ENCODE data around the gene CLEC2L. TPM values are rescaled to one million over a fixed set of nuclear protein-coding genes. Genes with fewer than 3 reads are reported as not detected.

The CLEC2L gene
- total RNA-seq, 1 donor from 2014 or later = 0.15 TPM

DNA sequence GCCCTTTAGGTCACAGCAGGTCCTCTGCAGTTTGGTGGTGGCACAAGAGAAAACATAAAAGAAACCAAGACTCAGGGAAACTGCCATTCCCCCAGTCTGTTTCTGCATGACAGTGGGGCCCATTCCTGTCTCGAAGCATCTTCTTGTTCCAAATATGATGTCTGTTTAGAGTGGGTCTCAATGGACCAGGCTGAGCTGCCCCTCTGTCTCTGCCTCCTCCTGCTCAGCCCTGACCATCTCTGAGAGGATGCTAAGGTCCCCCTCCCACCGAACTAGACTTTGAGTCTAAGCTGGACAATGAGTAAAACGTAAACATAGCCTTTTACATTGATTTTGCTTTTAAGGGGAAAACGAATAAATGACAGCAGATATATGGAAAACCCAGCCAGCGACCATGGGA, 40.4 kb downstream of the CLEC2L start:
- Histone ChIP-seq H3F3A (ENCODE audit: low read depth) (no peaks in the 10 kb centered on the region), H3K36me3 (no peaks in the 10 kb centered on the region), H2AFZ (replicated peaks) (no peak overlapping the region), H4K20me1 (ENCODE audit: low read depth) (no peaks in the 10 kb centered on the region), H3K4me2 (no peak overlapping the region), H3K27ac (no peak overlapping the region), H3K9ac (no peak overlapping the region), H3K9me3 (ENCODE audit: low read depth) (no peaks in the 10 kb centered on the region), H3K27me3 (no peaks in the 10 kb centered on the region), H3K79me2 (ENCODE audit: low read depth) (no peaks in the 10 kb centered on the region), H3K4me3 (no peak overlapping the region), H3K4me1 (peaks cover 5% of the 10 kb centered on the region)
- H3K4me1 Mint-ChIP-seq = peaks cover 5% of the 10 kb centered on the region
- H3K27me3 Mint-ChIP-seq (ENCODE audit: insufficient read depth, low read depth) = peaks cover 2% of the 10 kb centered on the region
- no peak overlapping the region for H3K27ac Mint-ChIP-seq
- peaks cover 31% of the 10 kb centered on the region for H3K36me3 Mint-ChIP-seq
- TF ChIP-seq EZH2 (IDR thresholded peaks at IDR 0.05) (no peak), EZH2phosphoT487 (IDR thresholded peaks at IDR 0.05) (no peak)
- TF ChIP-seq, protein P1, sequence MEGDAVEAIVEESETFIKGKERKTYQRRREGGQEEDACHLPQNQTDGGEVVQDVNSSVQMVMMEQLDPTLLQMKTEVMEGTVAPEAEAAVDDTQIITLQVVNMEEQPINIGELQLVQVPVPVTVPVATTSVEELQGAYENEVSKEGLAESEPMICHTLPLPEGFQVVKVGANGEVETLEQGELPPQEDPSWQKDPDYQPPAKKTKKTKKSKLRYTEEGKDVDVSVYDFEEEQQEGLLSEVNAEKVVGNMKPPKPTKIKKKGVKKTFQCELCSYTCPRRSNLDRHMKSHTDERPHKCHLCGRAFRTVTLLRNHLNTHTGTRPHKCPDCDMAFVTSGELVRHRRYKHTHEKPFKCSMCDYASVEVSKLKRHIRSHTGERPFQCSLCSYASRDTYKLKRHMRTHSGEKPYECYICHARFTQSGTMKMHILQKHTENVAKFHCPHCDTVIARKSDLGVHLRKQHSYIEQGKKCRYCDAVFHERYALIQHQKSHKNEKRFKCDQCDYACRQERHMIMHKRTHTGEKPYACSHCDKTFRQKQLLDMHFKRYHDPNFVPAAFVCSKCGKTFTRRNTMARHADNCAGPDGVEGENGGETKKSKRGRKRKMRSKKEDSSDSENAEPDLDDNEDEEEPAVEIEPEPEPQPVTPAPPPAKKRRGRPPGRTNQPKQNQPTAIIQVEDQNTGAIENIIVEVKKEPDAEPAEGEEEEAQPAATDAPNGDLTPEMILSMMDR (IDR thresholded peaks at IDR 0.05) = no peak
- DNase-seq (ENCODE audit: low spot score) = no peak
- no peak overlapping the region for H3K4me3 Mint-ChIP-seq
- H3K9me3 Mint-ChIP-seq = peaks cover 3% of the 10 kb centered on the region

DNA sequence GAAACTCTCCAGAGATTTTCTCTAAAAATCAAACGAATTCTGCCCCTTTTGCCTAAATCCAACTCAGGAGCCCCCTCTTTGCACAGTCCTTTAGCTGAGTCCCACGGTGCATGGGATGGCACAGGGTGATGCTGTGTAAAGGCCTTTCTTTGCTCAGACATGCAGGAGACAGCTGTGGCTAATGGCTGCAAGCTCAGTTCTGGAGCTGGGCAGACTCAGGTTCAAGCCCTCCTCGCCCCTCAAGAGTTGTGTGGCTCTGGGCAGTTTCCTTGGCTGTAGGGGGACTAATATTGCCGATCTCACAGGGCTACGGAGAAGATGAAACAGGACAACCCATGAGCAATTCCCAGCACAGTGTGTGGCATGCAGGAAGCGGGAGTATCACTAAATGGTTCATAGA, 42.6 kb downstream of the CLEC2L start:
- Histone ChIP-seq H2AFZ (replicated peaks) (no peak overlapping the region), H3K4me2 (no peak overlapping the region), H3K4me1 (peaks cover 9% of the 10 kb centered on the region), H3K9me3 (ENCODE audit: low read depth) (no peaks in the 10 kb centered on the region), H3K27ac (no peak overlapping the region), H3K79me2 (ENCODE audit: low read depth) (no peaks in the 10 kb centered on the region), H3K4me3 (no peak overlapping the region), H3K9ac (no peak overlapping the region), H3K27me3 (no peaks in the 10 kb centered on the region), H3K36me3 (no peaks in the 10 kb centered on the region), H3F3A (ENCODE audit: low read depth) (no peaks in the 10 kb centered on the region), H4K20me1 (ENCODE audit: low read depth) (no peaks in the 10 kb centered on the region)
- no peak overlapping the region for H3K4me3 Mint-ChIP-seq
- H3K27ac Mint-ChIP-seq = no peak overlapping the region
- no peak for DNase-seq (ENCODE audit: low spot score)
- peaks cover 9% of the 10 kb centered on the region for H3K4me1 Mint-ChIP-seq
- H3K27me3 Mint-ChIP-seq (ENCODE audit: insufficient read depth, low read depth) = peaks cover 2% of the 10 kb centered on the region
- TF ChIP-seq EZH2 (IDR thresholded peaks at IDR 0.05) = no peak
- no peak for TF ChIP-seq EZH2phosphoT487 (IDR thresholded peaks at IDR 0.05)
- TF ChIP-seq, protein P1 (IDR thresholded peaks at IDR 0.05) = no peak
- no peaks in the 10 kb centered on the region for H3K9me3 Mint-ChIP-seq
- peaks cover 29% of the 10 kb centered on the region for H3K36me3 Mint-ChIP-seq

DNA sequence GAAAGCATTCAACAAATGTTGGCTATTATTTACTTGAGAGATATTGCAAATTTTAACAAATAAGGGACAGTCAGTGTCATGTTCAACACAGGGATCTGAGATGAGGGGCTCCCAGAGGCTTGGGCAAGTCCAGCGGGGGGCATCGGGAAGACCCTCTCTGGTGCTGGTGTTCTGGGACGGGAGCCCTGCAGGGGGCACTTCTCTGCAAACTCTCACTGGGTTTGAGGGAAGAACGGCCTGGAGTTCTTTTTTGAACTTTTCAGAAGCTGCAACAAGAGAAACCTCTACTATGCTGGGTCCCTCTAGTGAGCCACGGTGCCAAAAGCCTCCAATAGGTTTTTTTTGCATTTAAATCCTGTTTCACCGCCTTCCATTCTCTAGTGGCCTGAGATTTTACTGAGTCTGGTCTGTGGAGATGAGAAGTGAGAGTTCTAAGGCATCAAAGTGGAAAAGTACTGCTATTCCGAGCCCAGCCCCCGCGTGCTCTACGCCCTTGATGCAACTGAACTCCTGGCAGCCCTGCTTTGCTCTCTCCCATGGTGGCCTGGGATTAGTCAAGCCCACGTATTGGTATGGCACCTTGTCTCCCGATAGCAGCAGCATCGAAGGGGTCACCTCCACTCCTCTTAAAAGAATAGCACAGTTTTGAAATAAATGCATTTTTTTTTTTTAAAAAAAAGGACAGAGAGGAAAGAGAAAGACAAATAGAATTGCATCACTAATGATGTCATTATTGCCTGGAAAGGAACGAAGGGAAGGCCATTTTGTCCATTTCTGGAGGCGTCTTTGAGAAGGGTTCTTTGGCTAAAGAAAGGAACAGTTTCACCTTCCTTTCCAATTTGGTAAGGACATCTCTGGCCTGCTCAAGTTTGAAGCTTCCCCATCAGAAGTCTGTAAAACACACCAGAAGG, 43.5 kb downstream of the CLEC2L start:
- no peak overlapping the region for H2AFZ ChIP-seq (replicated peaks)
- no peaks in the 10 kb centered on the region for H3F3A ChIP-seq (ENCODE audit: low read depth)
- Mint-ChIP-seq H3K27me3 (ENCODE audit: insufficient read depth, low read depth) (peaks cover 2% of the 10 kb centered on the region), H3K27ac (no peak overlapping the region), H3K9me3 (no peaks in the 10 kb centered on the region), H3K36me3 (peaks cover 28% of the 10 kb centered on the region), H3K4me3 (no peak overlapping the region), H3K4me1 (peaks cover 9% of the 10 kb centered on the region)
- no peaks in the 10 kb centered on the region for H3K36me3 ChIP-seq
- no peak overlapping the region for H3K9ac ChIP-seq
- DNase-seq (ENCODE audit: low spot score) = no peak
- H3K4me3 ChIP-seq = no peak overlapping the region
- H3K9me3 ChIP-seq (ENCODE audit: low read depth) = no peaks in the 10 kb centered on the region
- no peaks in the 10 kb centered on the region for H4K20me1 ChIP-seq (ENCODE audit: low read depth)
- H3K4me1 ChIP-seq = peaks cover 9% of the 10 kb centered on the region
- H3K4me2 ChIP-seq = no peak overlapping the region
- TF ChIP-seq EZH2 (IDR thresholded peaks at IDR 0.05) = no peak
- H3K79me2 ChIP-seq (ENCODE audit: low read depth) = no peaks in the 10 kb centered on the region
- H3K27me3 ChIP-seq = no peaks in the 10 kb centered on the region
- no peak overlapping the region for H3K27ac ChIP-seq
